Karpas-422 (cell line): Measurements from ENCODE around the gene PPP1R12C. TPM values are rescaled to one million over a fixed set of nuclear protein-coding genes. Genes with fewer than 3 reads are reported as not detected.
"Not testable (repeated sequence)": the region's sequence is repeated elsewhere in the genome, so short reads cannot be mapped to it uniquely, and the experiment has no call there.

Experiments used
- DNase-seq: peaks from one replicate; pipeline ENCODE4 v3.0.0-alpha.2; 2015
- H2AFZ ChIP-seq: fragments of 200-600 bp; sonication (generic); 2 replicates; pipeline ENCODE4 v1.6.1; 2014; ENCODE audit warnings: antibody characterized with exemption, low read length, mixed read lengths
- H3K27ac ChIP-seq: fragments of 200-600 bp; sonication (generic); 2 replicates; pipeline ENCODE4 v1.5.1; 2014; ENCODE audit warnings: mild to moderate bottlenecking, low read length, moderate library complexity
- H3K27me3 ChIP-seq: fragments of 200-600 bp; sonication (generic); 2 replicates; pipeline ENCODE4 v1.6.1; 2014; ENCODE audit warnings: low read length, mixed read lengths
- H3K36me3 ChIP-seq: fragments of 200-600 bp; sonication (generic); 2 replicates; pipeline ENCODE4 v1.6.1; 2014; ENCODE audit warnings: low read length, mixed read lengths; ENCODE audit not compliant: insufficient read depth
- H3K4me1 ChIP-seq: fragments of 200-600 bp; sonication (generic); 2 replicates; pipeline ENCODE4 v1.6.1; 2014; ENCODE audit warnings: mild to moderate bottlenecking, low read length, mixed read lengths
- H3K4me2 ChIP-seq: fragments of 200-600 bp; sonication (generic); 2 replicates; pipeline ENCODE4 v1.6.1; 2014; ENCODE audit warnings: low read length, low read depth, mild to moderate bottlenecking; ENCODE audit not compliant: poor library complexity, severe bottlenecking
- H3K4me3 ChIP-seq: fragments of 200-600 bp; sonication (generic); 2 replicates; pipeline ENCODE4 v1.5.1; 2014; ENCODE audit warnings: mild to moderate bottlenecking, antibody characterized with exemption, low read length, mixed read lengths
- H3K79me2 ChIP-seq: fragments of 200-600 bp; sonication (generic); 2 replicates; pipeline ENCODE4 v1.6.1; 2014; ENCODE audit warnings: mild to moderate bottlenecking, low read length, mixed read lengths
- H3K9ac ChIP-seq: fragments of 200-600 bp; sonication (generic); 2 replicates; pipeline ENCODE4 v1.6.0; 2014; ENCODE audit warnings: low read length
- H3K9me2 ChIP-seq: fragments of 200-600 bp; sonication (generic), shearing (Covaris generic); replicated peaks from 2 replicates; pipeline ENCODE4 v1.6.0; 2014; ENCODE audit warnings: mild to moderate bottlenecking, low read length, moderate library complexity; ENCODE audit not compliant: insufficient read depth
- H3K9me3 ChIP-seq: fragments of 300-700, 200-600 bp; sonication (generic); 2 replicates; pipeline ENCODE4 v1.6.1; 2014; ENCODE audit warnings: low read length, mixed read lengths
- H4K20me1 ChIP-seq: fragments of 200-600 bp; sonication (generic); 2 replicates; pipeline ENCODE4 v1.6.1; 2014; ENCODE audit warnings: mild to moderate bottlenecking, antibody characterized with exemption, low read length, low read depth; ENCODE audit not compliant: insufficient read depth
- total RNA-seq: library from RNA; depleted of rRNA; stranded (reverse); fragments of >200 nt; shearing (Covaris generic); gene quantifications from 2 replicates; pipeline ENCODE4 v1.2.3, GENCODE V29; 2014; ENCODE audit warnings: low replicate concordance

The PPP1R12C gene
- total RNA-seq, 1 experiment from 2014 or later, result 81.8 TPM

DNA sequence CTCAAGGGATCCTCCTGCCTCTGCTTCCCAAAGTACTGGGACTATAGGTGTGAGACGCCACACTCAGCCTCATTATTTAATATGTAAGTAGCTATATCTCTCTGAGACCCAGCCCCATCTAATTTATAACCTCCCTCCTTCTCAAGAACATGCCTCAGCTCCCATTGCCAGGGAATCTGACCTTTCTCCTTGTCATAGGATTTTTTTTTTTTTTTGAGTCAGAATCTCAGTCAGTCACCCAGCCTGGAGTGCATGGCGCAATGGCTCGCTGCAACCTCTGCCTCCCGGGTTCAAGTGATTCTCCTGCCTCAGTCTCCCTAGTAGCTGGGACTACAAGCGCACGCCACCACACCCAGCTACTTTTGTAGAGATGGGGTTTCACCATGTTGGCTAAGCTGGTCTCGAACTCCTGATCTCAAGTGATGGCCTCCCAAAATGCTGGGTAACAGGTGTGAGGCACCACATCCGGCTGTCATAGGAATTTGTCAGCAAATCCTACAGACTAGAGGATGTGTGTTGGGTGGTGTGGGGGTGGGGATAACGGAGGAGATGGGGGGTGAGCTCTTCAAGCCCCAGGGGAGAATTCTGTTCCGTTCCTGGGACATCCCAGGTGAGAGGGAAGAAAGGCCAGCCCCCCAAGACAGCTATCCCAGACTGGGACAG is 46.8 kb downstream of the PPP1R12C start:
- Histone ChIP-seq H3K27me3 (no peaks in the 10 kb centered on the region), H3K79me2 (no peaks in the 10 kb centered on the region), H3K9me3 (no peaks in the 10 kb centered on the region)

DNA sequence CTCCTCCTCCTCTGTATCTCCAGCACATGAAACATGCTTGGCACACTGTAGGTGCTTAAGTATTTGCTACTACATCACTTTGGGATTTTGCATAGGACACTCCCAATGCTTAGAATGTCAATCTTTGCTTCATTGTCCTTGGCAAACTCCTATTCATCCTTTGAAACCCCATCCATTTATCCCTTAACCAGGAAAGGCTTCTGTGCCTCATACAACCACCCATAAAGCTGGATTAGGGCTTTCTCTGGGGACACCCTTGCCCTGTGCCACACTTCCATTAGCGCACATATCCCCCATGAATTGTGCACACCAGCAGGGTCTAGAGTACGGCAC is 47.6 kb downstream of the PPP1R12C start:
- Histone ChIP-seq H4K20me1 (peaks cover 12% of the 10 kb centered on the region; the same call in 1 of the 2 replicates), H3K79me2 (no peaks in the 10 kb centered on the region), H3K9me3 (no peaks in the 10 kb centered on the region), H3K4me2 (no peak overlapping the region), H3K4me1 (no peaks in the 10 kb centered on the region), H2AFZ (no peak overlapping the region), H3K27me3 (no peaks in the 10 kb centered on the region), H3K9ac (no peak overlapping the region), H3K4me3 (no peak overlapping the region), H3K36me3 (no peaks in the 10 kb centered on the region), H3K9me2 (no peaks in the 10 kb centered on the region), H3K27ac (no peak overlapping the region)
- no peak for DNase-seq

More for the DNA sequence above, 46.8 kb downstream of the PPP1R12C start:
- H3K4me1 ChIP-seq, result no peaks in the 10 kb centered on the region
- no peak overlapping the region for H3K27ac ChIP-seq
- H2AFZ ChIP-seq, result no peak overlapping the region
- H3K4me2 ChIP-seq, result no peak overlapping the region
- no peak for DNase-seq
- no peaks in the 10 kb centered on the region for H3K9me2 ChIP-seq
- no peak overlapping the region for H3K9ac ChIP-seq
- H3K4me3 ChIP-seq, result no peak overlapping the region
- no peaks in the 10 kb centered on the region for H3K36me3 ChIP-seq
- H4K20me1 ChIP-seq, result peaks cover 12% of the 10 kb centered on the region; the same call in 1 of the 2 replicates

DNA sequence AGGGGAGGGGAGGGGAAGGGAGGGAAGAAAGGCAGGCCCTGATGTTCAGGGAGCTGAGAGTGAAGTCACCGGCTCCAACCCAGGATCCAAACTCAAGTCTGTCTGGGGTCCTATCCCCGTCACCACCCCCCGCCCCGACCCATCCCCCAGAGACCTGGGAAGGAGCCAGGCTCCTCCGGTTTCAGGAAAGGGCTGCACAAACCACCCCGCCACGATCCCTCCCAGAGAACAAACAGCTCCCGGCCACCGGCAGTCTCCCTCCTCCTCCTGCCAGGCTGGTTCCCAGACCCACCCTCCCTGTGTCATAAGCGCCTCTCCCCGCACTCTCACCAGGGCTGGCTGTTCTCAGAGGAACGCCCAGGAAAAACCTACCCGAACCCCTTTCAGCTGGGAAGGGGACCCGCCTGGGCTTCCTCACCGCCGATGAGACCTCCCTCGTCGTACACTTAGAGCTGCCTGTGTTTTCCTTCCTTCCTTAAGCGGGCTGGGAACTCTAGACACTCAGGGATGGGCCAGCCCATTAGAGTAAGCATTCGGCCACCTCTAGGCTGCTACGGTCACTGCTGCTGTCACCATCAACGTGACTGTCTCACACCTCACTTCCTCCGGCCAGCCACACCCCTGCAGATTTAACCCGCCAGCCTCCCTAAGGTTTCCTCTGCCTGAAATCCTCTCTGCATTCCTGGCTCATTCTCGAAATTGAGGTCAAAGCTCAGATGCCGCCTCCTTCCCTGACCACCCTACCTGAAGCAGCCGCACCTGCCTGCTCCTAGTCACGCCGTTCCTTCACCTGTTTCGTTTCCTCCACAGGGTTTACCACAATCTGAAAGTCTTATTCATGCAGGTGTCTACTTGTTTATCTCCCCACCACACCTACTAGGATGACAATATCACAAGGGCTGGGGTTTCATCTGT is 48.2 kb downstream of the PPP1R12C start:
- H3K9me2 ChIP-seq, result no peaks in the 10 kb centered on the region
- no peaks in the 10 kb centered on the region for H3K27me3 ChIP-seq
- no peaks in the 10 kb centered on the region for H3K36me3 ChIP-seq
- H4K20me1 ChIP-seq, result peaks cover 12% of the 10 kb centered on the region; the same call in 1 of the 2 replicates
- H3K4me3 ChIP-seq, result no peak overlapping the region
- no peaks in the 10 kb centered on the region for H3K79me2 ChIP-seq
- H3K4me1 ChIP-seq, result no peaks in the 10 kb centered on the region
- no peaks in the 10 kb centered on the region for H3K9me3 ChIP-seq
- no peak overlapping the region for H3K4me2 ChIP-seq
- H3K9ac ChIP-seq, result no peak overlapping the region
- no peak overlapping the region for H3K27ac ChIP-seq
- no peak for DNase-seq
- no peak overlapping the region for H2AFZ ChIP-seq

DNA sequence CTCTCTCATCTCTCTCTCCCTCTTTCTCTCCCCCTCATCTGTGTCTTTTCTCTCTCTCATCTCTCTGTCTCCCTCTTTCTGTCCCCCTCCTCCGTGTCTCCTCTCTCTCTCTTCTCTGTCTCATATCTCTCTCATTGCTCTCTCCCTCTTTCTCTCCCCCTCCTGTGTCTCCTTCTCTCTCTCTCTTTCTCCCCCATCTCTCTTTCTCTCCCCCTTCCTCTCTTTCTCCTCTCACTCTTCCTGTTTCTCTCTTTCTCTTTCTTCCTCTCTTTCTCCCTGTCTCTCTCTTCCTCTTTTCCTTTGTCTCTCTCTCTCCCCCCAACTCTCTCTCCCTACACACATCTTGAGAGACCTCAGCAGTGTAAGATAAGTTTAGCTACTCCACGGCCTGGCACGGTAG is 49.6 kb downstream of the PPP1R12C start:
- no peaks in the 10 kb centered on the region for H3K4me1 ChIP-seq
- H3K27me3 ChIP-seq, result no peaks in the 10 kb centered on the region
- no peak for DNase-seq
- H3K9ac ChIP-seq, result no peak overlapping the region
- no peaks in the 10 kb centered on the region for H3K36me3 ChIP-seq
- no peak overlapping the region for H3K4me2 ChIP-seq
- peaks cover 16% of the 10 kb centered on the region; the same call in 1 of the 2 replicates for H4K20me1 ChIP-seq
- 0 out of 2 replicates have a peak, but pooled peaks cover under 1% of the 10 kb centered on the region for H3K79me2 ChIP-seq
- no peak overlapping the region for H3K27ac ChIP-seq
- no peaks in the 10 kb centered on the region for H3K9me3 ChIP-seq
- no peak overlapping the region for H3K4me3 ChIP-seq
- H3K9me2 ChIP-seq, result no peaks in the 10 kb centered on the region
- H2AFZ ChIP-seq, result no peak overlapping the region

DNA sequence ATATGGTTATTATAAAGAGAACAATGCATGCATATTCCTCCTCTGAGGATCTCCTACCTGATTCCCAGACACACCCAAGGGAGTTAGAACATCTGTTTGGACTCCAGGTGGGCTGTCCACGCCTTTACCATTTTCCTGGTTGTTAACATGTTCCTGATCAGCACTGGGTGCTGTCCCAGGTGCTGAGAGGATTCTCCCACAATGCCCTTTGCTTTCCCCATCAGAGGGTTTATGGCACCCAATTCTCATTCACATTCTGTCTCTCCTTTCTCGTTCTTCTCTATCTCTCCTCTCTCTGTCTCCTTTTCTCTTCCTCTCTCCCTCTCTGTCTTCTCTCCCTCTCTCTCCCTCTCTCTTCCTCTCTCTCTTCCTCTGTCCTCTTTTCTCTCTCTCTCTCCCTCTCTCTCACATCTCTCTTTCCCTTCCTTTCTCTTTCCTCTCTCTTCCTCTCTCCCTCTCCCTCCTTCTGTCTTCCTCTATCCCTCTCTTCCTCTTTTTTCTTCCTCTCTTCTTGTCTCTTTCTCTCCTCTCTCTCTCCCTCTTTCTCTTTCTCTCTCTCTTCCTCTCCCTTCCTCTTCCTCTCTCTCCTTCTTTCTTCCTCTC is 51.2 kb downstream of the PPP1R12C start:
- no peak overlapping the region for H3K4me2 ChIP-seq
- H3K36me3 ChIP-seq, result no peaks in the 10 kb centered on the region
- H3K4me3 ChIP-seq, result no peak overlapping the region
- peak; percentile 67 for DNase-seq
- H3K9me2 ChIP-seq, result no peaks in the 10 kb centered on the region
- H3K79me2 ChIP-seq, result peaks cover 17% of the 10 kb centered on the region
- H3K27me3 ChIP-seq, result no peaks in the 10 kb centered on the region
- H2AFZ ChIP-seq, result no peak overlapping the region
- H3K27ac ChIP-seq, result no peak overlapping the region
- H3K9me3 ChIP-seq, result no peaks in the 10 kb centered on the region
- peaks cover 9% of the 10 kb centered on the region for H3K4me1 ChIP-seq
- H4K20me1 ChIP-seq, result peaks cover 16% of the 10 kb centered on the region; the same call in 1 of the 2 replicates
- no peak overlapping the region for H3K9ac ChIP-seq

DNA sequence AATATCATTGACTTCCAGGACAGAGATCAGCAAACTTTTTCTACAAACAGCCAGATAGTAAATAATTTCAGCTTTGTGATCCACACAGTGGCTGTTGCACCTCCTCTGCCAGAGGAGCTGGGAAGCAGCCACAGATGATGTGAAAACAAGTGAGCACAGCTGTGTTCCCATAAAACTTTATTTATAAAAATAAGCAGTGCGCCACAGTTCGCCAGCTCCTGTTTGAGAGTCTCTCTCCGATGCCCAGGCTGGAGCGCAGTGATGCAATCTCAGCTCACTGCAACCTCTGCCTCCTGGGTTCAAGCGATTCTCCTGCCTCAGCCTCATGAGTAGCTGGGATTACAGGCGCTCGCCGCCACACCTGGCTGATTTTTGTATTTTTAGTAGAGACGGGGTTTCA is 51.9 kb downstream of the PPP1R12C start:
- DNase-seq, result not testable (repeated sequence)

DNA sequence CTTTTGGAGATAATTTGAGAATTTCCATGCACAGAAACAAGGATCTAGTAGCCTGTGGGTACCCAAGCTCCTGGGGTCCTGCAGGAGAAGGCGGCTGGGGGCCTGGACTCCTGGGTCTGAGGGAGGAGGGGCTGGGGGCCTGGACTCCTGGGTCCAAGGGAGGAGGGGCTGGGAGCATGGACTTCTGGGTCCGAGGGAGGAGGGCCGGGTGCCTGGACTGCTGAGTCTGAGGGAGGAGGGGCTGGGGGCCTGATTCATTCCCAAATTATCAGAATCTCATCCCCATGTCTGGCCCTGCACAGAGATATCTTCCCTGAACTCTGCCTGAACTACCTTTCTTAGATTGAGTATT is 54.0 kb downstream of the PPP1R12C start:
- H3K4me2 ChIP-seq, result no peak overlapping the region
- no peak overlapping the region for H2AFZ ChIP-seq

More for the DNA sequence above, 51.9 kb downstream of the PPP1R12C start:
- H3K4me1 ChIP-seq, H3K27me3 ChIP-seq, H3K27ac ChIP-seq, H3K36me3 ChIP-seq, H3K9me3 ChIP-seq, H3K4me2 ChIP-seq, H3K9me2 ChIP-seq, H3K9ac ChIP-seq, H3K4me3 ChIP-seq, H2AFZ ChIP-seq: not testable (repeated sequence)
- Histone ChIP-seq H4K20me1 (peaks cover 15% of the 10 kb centered on the region; the same call in 1 of the 2 replicates), H3K79me2 (peaks cover 22% of the 10 kb centered on the region)

More for the DNA sequence above, 54.0 kb downstream of the PPP1R12C start:
- H3K27me3 ChIP-seq, result no peaks in the 10 kb centered on the region
- no peak overlapping the region for H3K4me3 ChIP-seq
- H3K9ac ChIP-seq, result no peak overlapping the region
- H3K27ac ChIP-seq, result no peak overlapping the region
- no peak for DNase-seq
- H3K79me2 ChIP-seq, result peaks cover 37% of the 10 kb centered on the region
- peaks cover 12% of the 10 kb centered on the region; the same call in 1 of the 2 replicates for H4K20me1 ChIP-seq
- no peaks in the 10 kb centered on the region for H3K9me3 ChIP-seq
- no peaks in the 10 kb centered on the region; the same call in 1 of the 2 replicates for H3K36me3 ChIP-seq
- peaks cover 9% of the 10 kb centered on the region for H3K4me1 ChIP-seq
- no peaks in the 10 kb centered on the region for H3K9me2 ChIP-seq
